DND-41 (cell line): ENCODE data around the gene OSTC.
A peak's percentile ranks its signal among the peaks of the same experiment; 100 is the strongest.

ENCODE experiments used
- ATAC-seq: fragments of 200-7000 bp; cut with Tn5 transposase; 3 replicates; pipeline ENCODE4 v1.9.1; 2021; ENCODE audit warnings: low read depth; ENCODE audit not compliant: insufficient read depth
- DNase-seq: peaks from one replicate; pipeline ENCODE4 v3.0.0-alpha.2; 2020
- H2AFZ ChIP-seq: 2 replicates; pipeline ENCODE4 v1.6.0; 2012; ENCODE audit warnings: low read depth, low read length
- H3K27ac ChIP-seq: 2 replicates; pipeline ENCODE4 v1.5.1; 2012; ENCODE audit warnings: low read length, inconsistent platforms
- H3K27me3 ChIP-seq: fragments of 200-600 bp; sonication (generic); 2 replicates; pipeline ENCODE4 v1.6.0; 2012; ENCODE audit warnings: low read length, mild to moderate bottlenecking, inconsistent platforms; ENCODE audit not compliant: insufficient read depth, poor library complexity
- H3K36me3 ChIP-seq: 2 replicates; pipeline ENCODE4 v1.5.1; 2012; ENCODE audit warnings: low read length, inconsistent platforms; ENCODE audit not compliant: insufficient read depth
- H3K4me1 ChIP-seq: 2 replicates; pipeline ENCODE4 v1.5.1; 2012; ENCODE audit warnings: mild to moderate bottlenecking, low read length; ENCODE audit not compliant: insufficient read depth
- H3K4me2 ChIP-seq: 2 replicates; pipeline ENCODE4 v1.6.0; 2012; ENCODE audit warnings: mild to moderate bottlenecking, moderate library complexity, low read length, inconsistent platforms; ENCODE audit not compliant: insufficient read depth
- H3K4me3 ChIP-seq, 2 experiments: fragments of 200-600 bp in 1 of 2; shearing (Covaris generic) in 1 of 2; 2 replicates each; pipeline ENCODE4 v1.5.1; 2012 to 2016; ENCODE audit warnings: inconsistent platforms in 2 of 2, low read length in 2 of 2, mild to moderate bottlenecking in 2 of 2, low read depth in 1 of 2, moderate library complexity in 1 of 2
- H3K79me2 ChIP-seq: 2 replicates; pipeline ENCODE4 v1.6.0; 2012; ENCODE audit warnings: low read length, inconsistent platforms; ENCODE audit not compliant: insufficient read depth
- H3K9ac ChIP-seq: 2 replicates; pipeline ENCODE4 v1.6.0; 2012; ENCODE audit warnings: low read depth, mild to moderate bottlenecking, inconsistent platforms, low read length, moderate library complexity
- H3K9me3 ChIP-seq: 2 replicates; pipeline ENCODE4 v1.5.1; 2012; ENCODE audit warnings: low read length, moderate library complexity, mild to moderate bottlenecking, inconsistent platforms; ENCODE audit not compliant: insufficient read depth, severe bottlenecking
- H4K20me1 ChIP-seq: 2 replicates; pipeline ENCODE4 v1.6.0; 2012; ENCODE audit warnings: low read length; ENCODE audit not compliant: insufficient read depth
- EZH2 ChIP-seq: IDR thresholded peaks from 3 replicates; pipeline ENCODE4 v1.6.1; 2012; ENCODE audit warnings: borderline replicate concordance, low read depth, mild to moderate bottlenecking, moderate library complexity, low read length, inconsistent platforms; ENCODE audit not compliant: severe bottlenecking
- TF ChIP-seq, protein P1 (sequence below): IDR thresholded peaks from 2 replicates; pipeline ENCODE4 v1.5.1; 2012; ENCODE audit warnings: borderline replicate concordance, low read length, moderate library complexity, mild to moderate bottlenecking; ENCODE audit not compliant: poor library complexity, severe bottlenecking; ENCODE audit errors: extremely low read depth

Gene OSTC

DNA sequence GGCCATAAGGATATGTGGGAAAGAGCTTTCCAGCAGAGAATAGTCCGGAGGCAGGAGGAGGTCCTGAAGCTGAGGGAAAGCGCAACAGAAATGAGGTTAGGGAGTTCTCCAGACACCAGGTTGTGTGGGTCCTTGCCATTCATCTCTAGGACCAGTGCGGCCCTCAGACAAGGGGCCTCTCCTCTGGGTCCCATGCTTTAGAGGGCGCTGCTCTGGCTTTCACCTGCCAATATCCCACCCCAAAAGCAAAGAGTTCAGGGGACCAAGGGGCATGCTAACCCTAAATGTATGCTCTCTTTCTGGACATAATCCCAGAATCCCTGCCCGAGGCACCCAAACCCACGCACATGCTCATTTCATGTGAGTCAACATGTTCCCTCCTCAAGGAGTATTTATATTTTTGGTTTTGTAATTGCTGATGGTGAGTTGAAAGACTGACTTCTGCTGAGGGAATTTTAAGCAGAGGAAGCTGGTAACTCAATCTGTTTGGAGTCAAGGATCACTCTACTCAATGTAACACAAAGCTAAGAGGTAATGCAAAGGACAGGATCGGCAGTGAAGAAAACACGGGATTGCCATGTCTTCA is 15.2 kb upstream of the OSTC start:
- ATAC-seq, result no peak
- peaks cover 56% of the 10 kb centered on the region for H3K36me3 ChIP-seq

DNA sequence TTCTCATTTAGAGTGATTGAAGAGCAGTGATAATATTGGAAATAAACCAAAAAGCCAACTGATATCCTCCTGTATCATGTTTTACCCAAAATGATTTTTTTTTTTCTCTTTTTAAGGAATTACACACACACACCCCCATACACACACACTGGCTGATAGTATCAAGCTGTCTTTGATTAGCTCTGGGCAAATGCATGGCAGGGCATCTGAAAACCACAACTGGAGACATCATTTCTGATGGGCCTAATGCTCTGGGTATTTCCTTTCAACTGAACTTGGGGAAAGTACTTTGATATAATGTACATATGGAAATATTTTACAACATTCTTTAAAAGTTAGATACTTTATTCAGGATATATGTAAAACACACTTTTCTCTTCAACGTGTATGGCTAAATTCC is 14.2 kb upstream of the OSTC start:
- no peaks in the 10 kb centered on the region for H4K20me1 ChIP-seq
- no peak for TF ChIP-seq EZH2
- TF ChIP-seq, protein P1, sequence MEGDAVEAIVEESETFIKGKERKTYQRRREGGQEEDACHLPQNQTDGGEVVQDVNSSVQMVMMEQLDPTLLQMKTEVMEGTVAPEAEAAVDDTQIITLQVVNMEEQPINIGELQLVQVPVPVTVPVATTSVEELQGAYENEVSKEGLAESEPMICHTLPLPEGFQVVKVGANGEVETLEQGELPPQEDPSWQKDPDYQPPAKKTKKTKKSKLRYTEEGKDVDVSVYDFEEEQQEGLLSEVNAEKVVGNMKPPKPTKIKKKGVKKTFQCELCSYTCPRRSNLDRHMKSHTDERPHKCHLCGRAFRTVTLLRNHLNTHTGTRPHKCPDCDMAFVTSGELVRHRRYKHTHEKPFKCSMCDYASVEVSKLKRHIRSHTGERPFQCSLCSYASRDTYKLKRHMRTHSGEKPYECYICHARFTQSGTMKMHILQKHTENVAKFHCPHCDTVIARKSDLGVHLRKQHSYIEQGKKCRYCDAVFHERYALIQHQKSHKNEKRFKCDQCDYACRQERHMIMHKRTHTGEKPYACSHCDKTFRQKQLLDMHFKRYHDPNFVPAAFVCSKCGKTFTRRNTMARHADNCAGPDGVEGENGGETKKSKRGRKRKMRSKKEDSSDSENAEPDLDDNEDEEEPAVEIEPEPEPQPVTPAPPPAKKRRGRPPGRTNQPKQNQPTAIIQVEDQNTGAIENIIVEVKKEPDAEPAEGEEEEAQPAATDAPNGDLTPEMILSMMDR, result no peak
- H3K36me3 ChIP-seq, result peaks cover 45% of the 10 kb centered on the region
- no peak overlapping the region for H2AFZ ChIP-seq
- no peaks in the 10 kb centered on the region for H3K27me3 ChIP-seq
- no peaks in the 10 kb centered on the region for H3K79me2 ChIP-seq
- no peaks in the 10 kb centered on the region for H3K9me3 ChIP-seq
- H3K4me1 ChIP-seq, result no peaks in the 10 kb centered on the region
- no peak overlapping the region for H3K9ac ChIP-seq
- no peak overlapping the region for H3K4me3 ChIP-seq
- H3K27ac ChIP-seq, result no peak overlapping the region
- H3K4me2 ChIP-seq, result no peak overlapping the region
- no peak for DNase-seq
- peak; percentile 44; the same call in 1 of the 3 replicates for ATAC-seq

More for the DNA sequence above, 15.2 kb upstream of the OSTC start:
- H3K27me3 ChIP-seq, result no peaks in the 10 kb centered on the region
- no peaks in the 10 kb centered on the region for H3K4me1 ChIP-seq
- no peaks in the 10 kb centered on the region for H4K20me1 ChIP-seq
- no peak overlapping the region; the same call in 1 of the 2 replicates for H3K27ac ChIP-seq
- H2AFZ ChIP-seq, result no peak overlapping the region
- H3K4me3 ChIP-seq, result no peak overlapping the region
- no peak for DNase-seq
- no peaks in the 10 kb centered on the region for H3K9me3 ChIP-seq
- H3K79me2 ChIP-seq, result no peaks in the 10 kb centered on the region
- no peak overlapping the region for H3K4me2 ChIP-seq
- TF ChIP-seq, protein P1, result no peak
- no peak for TF ChIP-seq EZH2
- no peak overlapping the region for H3K9ac ChIP-seq

DNA sequence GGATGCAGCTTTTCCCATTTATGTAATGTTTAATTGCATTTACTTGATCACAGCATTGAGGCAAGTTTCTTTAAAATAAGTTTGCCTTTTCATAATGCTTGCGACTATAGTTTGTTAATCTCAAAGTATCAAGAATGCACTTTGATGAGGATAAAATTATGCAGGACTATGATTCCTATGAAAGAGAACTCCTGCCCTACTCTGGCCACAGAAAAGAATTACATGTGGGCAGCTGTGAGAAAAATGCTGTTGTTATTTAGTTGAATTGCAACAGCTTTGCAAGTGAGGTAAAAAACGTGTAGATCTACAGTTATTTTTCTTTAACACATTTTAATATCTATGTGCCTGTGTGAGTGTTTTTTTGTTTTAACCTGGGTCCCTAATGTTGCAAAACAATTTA is 12.5 kb upstream of the OSTC start:
- no peak overlapping the region for H2AFZ ChIP-seq
- H3K27me3 ChIP-seq, result no peaks in the 10 kb centered on the region
- no peaks in the 10 kb centered on the region for H3K9me3 ChIP-seq
- no peak for TF ChIP-seq EZH2
- TF ChIP-seq, protein P1, result peak; percentile 62
- no peaks in the 10 kb centered on the region for H3K79me2 ChIP-seq
- no peak overlapping the region for H3K27ac ChIP-seq
- H3K4me1 ChIP-seq, result no peaks in the 10 kb centered on the region
- no peak overlapping the region for H3K4me3 ChIP-seq
- H3K9ac ChIP-seq, result no peak overlapping the region
- no peaks in the 10 kb centered on the region for H4K20me1 ChIP-seq
- no peak overlapping the region for H3K4me2 ChIP-seq
- ATAC-seq, result peak; percentile 53; the same call in 1 of the 3 replicates
- no peak for DNase-seq
- peaks cover 30% of the 10 kb centered on the region for H3K36me3 ChIP-seq

DNA sequence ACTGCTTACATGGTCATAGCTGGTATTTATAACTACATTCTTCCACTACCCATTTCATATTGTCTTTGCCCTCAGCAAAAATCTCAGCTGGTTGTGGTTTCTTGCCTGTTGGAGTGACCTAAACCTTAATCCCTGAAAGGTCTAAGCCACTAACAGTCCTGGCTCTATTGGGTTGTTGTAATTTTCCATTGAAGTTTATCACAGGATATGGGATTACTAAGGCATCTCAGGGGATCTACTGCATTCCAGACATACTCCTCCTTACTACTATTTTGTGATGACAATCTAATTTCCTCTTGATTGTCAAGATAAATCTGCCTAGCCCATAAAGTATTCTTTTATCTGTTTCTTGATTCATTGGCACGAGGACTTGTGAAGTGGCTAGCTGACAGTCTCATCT is 6.2 kb upstream of the OSTC start:
- no peaks in the 10 kb centered on the region for H4K20me1 ChIP-seq
- H3K27me3 ChIP-seq, result no peaks in the 10 kb centered on the region
- H3K9ac ChIP-seq, result no peak overlapping the region
- H3K4me3 ChIP-seq, result no peak overlapping the region
- no peaks in the 10 kb centered on the region for H3K36me3 ChIP-seq
- peaks cover 15% of the 10 kb centered on the region for H3K4me1 ChIP-seq
- H2AFZ ChIP-seq, result no peak overlapping the region
- H3K27ac ChIP-seq, result no peak overlapping the region
- H3K79me2 ChIP-seq, result no peaks in the 10 kb centered on the region
- DNase-seq (no peak), ATAC-seq (no peak)
- TF ChIP-seq, protein P1, result no peak
- TF ChIP-seq EZH2, result no peak
- no peak overlapping the region for H3K4me2 ChIP-seq
- H3K9me3 ChIP-seq, result no peaks in the 10 kb centered on the region
